CD4-positive, alpha-beta T cell treated with Interleukin-6 at 100 ng/mL for 8 hours (primary cell): ENCODE results near the gene SLC39A6.
"Not testable (repeated sequence)": the region's sequence is repeated elsewhere in the genome, so short reads cannot be mapped to it uniquely, and the experiment has no call there.

Experiments used
- DNase-seq: peaks from one replicate; pipeline ENCODE4 v3.0.0-alpha.2; 2020; ENCODE audit warnings: mixed read lengths, low spot score

SLC39A6 gene

DNA sequence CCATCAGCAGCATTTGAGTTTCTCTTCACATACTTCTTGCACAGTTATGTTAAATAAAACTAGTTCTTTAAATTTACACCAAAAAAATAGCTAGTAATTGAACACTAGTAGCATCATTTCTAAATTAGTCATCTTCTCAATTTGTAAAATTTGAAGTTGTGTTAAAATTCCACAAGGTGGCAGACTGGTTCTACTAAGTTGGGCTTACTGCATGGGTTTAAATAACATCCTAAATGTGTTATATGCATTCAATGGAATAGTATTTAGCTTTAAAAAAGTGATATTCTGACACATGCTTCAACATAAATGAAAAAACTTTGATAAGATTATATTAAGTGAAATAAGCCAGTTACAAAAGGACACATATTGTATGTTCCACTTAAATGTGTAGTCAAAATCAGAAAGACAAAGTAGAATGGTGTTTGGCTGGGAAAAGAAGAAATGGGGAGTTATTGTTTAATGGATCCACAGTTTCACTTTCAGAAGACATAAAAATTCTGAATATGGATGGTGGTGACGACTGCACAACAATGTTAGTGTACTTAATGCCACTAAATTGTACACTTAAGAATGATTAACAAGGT lies 33.1 kb downstream of the SLC39A6 start:
- peak; percentile 39 for DNase-seq

DNA sequence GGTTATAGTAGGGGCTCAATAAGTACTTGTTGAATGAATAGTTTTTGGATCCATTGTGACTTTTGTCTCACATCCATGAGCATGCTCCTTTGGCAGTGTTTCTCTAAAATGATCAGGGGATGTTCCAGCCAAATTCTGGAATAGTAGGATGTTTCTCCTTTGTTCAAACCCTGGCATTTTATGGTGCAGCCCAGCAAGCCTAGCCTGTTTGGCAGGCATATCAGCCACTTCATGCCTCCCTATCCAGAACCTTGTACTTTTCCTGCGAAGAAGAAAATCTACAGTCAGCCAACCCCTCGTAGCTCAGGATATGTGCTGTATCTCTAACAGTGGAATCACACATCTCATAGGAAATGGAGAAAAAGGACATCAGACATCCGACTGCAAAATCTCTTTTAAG lies 34.7 kb downstream of the SLC39A6 start:
- DNase-seq: no peak

DNA sequence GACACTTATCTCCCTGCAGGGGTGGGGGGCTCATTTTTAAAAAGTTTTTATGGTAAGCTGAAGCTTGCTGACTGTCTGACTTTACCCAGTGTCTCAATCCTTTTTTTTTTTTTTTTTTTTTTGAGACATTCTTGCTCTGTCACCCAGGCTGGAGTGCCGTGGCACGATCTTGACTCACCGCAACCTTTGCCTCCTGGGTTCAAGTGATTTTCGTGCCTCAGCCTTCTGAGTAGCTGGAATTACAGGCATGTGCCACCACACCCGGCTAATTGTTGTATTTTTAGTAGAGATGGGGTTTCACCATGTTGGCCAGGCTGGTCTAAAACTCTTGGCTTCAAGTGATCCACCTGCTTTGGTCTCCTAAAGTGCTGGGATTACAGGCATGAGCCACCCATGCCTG lies 37.0 kb downstream of the SLC39A6 start:
- DNase-seq: not testable (repeated sequence)

DNA sequence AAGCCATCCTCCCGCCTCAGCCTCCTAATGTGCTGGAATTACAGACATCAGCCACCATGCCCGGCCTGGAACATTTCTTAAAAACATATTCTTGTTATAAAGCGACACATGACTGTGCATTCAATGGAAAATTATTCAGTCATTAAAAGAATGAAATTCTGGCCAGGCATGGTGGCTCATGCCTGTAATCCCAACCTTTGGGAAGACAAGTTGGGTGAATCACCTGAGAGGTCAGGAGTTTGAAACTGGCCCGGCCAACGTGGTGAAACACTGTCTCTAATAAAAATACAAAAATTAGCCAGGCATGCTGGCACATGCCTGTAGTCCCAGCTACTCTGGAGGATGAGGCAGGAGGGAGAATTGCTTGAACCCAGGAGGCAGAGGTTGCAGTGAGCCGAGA lies 40.1 kb downstream of the SLC39A6 start:
- no peak for DNase-seq

DNA sequence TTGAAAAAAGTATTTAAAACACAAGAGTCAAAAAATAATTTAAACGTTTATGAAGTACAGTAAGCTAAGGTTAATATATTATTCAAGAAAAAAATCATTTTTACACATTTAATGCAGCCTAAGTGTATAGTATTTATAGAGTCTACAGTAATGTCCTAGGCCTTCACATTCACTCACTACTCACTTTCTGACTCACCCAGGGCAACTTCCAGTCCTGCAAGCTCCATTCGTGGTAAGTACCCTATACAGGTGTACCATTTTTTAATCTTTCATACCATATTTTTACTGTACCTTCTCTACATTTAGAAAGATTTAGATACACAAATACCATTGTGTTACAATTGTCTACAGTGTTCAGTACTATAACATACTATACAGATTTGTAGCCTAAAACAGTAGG lies 40.9 kb downstream of the SLC39A6 start:
- DNase-seq: no peak

DNA sequence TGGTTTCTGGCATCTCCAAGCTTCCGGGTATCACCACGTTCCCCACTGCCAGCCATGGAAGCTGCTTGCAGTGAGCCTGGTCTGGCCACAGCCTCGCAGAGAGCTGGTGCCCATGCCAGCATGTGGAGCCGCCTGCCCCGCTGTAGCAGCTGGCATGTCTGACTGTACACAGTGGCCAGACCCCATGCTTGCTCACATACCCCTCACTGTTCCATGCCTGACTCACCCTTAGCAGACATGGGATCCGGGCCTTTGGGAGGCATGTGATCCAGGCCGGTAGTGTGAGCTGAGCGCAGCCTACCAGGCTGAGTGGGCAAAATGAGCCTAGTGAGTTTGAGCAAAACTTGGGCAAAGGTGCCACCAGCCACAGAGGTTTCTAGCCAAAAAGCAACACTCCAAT lies 43.0 kb downstream of the SLC39A6 start:
- no peak for DNase-seq

DNA sequence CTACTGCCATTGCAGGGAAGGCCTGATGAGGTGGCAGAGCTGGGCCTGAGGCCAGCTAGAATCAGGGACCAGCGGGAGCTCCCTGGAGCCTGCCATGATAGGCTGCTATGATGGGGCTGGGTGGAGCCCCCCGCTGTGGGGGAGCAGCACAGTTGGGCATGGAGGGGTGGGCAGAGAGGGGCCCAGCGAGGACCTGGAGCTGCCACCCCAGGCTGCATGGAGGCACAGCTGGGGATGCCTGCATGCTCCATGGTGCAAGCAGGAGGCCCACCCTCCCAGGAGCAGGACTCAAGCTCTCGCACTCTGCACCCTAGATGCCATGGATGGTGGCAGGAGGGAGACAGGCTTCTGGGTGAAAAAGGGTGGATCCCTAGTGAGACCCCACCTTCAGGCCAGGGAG lies 43.9 kb downstream of the SLC39A6 start:
- DNase-seq: no peak

DNA sequence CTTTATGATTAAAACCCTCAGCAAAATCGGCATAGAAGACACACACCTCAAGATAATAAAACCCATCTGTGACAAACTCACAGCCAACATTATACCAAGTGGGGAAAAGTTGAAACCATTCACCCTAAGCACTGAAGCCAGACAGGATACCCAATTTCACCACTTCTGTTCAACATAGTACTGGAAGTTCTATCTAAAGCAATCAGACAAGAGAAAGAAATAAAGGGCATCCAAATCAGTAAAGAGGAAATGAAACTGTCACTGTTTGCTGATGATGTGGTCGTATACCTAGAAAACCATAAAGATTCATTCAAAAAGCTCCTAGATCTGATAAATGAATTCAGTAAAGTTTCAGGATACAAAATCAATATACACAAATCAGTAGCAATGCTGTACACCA lies 45.4 kb downstream of the SLC39A6 start:
- no peak for DNase-seq

DNA sequence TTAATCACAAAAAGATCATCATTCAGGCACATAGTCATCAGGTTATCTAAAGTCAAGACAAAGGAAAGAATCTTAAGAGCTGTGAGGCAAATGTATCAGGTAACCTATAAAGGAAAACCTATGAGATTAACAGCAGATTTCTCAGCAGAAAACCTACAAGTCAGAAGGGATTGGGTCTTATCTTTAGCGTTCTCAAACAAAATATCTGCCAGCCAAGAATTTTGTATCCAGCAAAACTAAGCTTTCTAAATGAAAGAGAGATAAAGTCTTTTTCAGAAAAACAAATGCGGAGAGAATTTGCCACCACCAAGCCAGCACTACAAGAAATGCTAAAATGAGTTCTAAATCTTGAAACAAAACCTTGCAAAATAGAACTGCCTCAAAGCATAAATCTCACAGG lies 48.0 kb downstream of the SLC39A6 start:
- DNase-seq: not testable (repeated sequence)

DNA sequence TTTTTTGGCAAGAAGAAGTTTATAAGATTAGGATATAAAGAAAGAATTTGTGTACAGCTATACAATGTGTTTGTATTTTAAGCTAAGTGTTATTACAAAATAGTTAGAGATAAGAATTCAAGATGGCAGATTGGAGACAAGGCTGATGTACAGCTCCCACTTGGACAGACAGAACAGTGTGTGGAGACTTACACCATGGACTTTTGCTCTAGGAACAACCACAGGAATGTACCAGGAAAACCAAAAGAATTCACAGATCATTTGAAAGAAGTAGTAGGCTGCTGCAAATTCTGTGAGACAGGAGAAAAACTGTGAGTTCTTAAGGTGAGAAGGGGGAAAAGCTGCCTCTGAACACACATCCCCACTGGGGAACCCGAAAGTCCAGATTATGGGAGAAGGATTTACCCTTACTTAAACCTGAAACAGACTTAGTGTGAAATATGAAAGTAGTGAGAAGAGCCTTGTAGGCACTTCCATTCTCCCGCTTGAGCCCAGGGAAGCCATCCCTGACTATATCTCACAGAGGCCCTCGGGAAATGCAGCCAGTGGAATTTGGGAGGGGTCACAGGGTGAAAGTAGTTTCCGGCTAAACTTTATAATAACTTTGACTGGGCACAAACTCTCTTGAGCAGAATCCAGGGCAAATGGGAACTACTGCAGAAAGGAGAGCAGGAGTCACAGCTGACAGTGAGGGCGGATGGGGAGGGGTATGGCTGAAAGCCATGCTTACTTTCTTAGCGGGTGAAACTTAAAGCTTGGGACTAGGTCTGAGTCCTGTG lies 50.2 kb downstream of the SLC39A6 start:
- DNase-seq: no peak

DNA sequence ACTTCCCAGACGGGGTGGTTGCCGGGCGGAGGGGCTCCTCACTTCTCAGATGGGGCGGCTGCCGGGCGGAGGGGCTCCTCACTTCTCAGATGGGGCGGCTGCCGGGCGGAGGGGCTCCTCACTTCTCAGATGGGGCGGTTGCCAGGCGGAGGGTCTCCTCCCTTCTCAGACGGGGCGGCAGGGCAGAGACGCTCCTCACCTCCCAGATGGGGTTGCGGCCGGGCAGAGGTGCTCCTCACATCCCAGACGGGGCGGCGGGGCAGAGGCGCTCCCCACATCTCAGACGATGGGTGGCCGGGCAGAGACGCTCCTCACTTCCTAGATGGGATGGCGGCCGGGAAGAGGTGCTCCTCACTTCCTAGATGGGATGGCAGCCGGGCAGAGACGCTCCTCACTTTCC lies 51.4 kb downstream of the SLC39A6 start:
- DNase-seq: not testable (repeated sequence)

DNA sequence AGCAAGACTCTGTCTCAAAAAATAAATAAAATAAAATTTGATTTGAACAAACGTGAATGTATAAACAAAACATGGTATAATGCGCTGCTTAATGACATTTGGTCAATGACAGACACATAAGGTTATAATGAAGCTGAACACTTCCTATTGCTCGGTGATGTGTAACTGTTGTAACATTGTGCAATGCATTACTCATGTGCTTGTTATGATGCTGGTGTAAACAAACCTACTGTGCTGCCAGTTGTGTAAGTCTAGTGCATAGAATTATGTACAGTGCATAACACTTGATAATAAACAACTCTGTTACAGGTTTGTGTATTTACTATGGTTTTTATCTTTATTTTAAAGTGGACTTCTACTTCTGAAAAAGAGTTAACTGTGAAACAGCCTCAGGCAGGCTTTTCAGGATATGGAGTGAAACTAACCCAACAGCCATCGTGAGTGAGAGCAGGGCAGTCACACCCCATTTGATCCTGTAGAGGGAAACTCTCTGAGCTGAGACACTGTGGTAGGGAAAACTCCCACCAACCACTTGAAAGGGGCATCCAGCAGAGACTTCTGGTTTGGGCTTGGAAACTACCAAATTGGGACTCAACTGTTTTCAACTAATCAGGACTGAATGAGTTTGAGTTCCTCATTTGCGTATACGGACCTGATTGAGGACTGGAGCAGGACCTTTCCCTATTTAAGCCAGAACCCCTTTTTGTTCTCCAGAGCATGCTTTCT lies 53.1 kb downstream of the SLC39A6 start:
- no peak for DNase-seq

DNA sequence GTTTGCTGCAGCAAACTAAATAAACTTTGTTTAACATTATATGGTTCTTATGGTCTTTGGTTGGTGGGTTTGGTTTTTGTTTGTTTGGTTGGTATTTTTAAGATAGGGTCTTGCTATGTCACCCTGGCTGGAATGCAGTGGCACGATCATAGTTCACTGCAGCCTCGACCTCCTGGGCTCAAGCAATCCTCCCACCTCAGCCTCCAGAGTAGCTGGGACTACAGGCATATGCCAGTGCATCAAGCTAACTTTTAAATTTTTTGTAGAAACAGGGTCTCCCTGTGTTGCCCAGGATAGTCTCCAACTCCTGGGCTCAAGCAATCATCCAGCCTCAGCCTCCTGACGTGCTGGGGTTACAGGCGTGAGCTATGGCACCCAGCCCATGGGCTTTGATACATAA lies 54.7 kb downstream of the SLC39A6 start:
- DNase-seq: no peak

DNA sequence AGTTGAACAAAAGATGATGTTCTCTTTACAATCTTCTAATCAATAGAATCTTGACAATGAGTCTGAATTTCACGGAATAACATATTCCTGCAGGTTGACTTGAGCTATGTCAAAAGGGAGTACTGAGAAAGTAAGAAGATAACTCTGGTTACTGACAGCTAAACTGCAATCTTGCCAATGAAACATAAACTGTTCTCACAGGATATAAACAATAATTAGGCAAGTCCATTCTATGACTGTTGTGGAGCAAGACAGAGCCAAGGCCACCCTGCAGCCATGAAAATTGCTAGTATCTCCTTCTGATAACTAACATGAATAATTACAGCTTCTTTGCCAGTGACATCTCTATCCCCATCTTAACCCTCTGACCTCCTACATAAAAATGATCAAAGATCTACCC lies 55.5 kb downstream of the SLC39A6 start:
- no peak for DNase-seq

DNA sequence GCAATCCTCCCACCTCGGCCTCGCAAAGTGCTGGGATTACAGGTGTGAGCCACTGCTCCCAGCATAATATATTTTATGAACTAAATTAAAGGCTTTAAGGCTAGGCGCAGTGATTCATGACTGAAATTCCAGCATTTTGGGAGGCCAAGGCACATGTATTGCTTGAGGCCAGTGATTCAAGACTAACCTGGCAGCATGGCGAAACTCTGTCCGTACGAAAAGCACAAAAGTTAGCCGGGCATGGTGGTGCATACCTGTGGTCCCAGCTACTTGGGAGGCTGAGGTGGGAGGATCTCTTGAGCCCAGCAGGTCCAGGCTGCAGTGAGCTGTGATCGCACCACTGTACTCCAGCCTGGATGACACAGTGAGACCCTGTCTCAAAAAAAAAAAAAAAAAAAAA lies 56.7 kb downstream of the SLC39A6 start:
- not testable (repeated sequence) for DNase-seq

DNA sequence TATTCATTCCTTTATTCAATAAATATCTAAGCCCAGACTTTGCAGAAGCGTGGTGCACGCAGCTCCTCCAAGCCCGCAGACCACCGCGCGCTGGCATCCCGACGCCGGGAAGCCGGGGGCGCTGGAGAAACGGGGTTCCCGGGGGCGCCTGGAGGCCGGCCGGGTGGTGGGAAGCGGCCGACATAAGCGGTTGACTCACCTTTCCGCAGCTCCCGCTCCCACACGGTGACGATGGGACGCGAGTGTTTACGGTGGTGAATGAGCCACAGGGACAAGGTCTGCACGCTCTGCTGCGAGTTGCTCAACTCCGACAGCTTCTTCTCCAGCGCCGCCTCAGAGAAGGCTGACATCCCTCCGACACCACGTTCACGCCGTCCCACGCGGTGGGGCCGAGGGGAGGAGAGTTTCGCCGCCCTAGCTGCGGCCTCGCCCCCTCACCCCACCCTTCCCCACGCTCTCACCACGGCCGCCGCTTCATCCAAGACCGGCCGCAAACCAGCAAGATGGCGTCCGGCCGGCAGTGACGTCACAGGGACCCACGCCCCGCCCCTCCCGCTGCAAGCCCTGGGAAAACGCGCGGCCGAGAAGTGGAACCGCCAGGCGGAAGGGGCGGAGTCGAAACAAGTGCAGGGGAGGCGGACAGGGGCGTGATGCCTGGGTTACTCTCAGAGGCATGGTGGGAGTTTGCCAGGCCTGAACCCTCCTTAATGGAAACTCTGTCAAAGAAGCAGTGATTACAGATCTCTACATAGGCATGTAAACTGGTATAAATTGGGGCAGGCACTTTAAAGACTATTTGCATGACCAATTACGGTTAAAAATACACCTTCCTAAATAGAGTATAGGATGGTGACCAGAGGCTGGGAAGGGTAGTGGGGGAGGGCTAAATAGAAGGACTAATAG lies 61.8 kb downstream of the SLC39A6 start, which contains the start of gene RPRD1A:
RPRD1A (minus strand) TSS at position 505 of the 903 bp plus-strand sequence; CDS start at position 350, 155 bp downstream.
- DNase-seq: peak; percentile 95

DNA sequence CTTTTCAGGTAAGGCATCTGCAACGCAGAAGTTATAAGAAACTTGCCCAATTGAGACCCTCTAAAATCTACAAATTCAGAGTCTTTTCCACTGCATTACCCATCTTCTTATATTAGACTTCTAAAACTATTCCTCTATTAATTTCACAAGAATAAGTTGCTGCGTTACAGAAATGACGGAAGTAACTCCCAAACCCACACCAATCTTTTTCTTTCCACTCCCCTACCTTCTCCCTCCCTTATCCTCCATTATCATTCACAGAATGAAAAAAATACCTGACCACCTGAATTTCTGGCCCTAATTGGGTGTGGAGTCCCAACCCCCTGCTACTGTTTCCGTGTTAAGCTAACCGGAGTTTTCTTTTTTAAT lies 62.5 kb downstream of the SLC39A6 start:
- no peak for DNase-seq

DNA sequence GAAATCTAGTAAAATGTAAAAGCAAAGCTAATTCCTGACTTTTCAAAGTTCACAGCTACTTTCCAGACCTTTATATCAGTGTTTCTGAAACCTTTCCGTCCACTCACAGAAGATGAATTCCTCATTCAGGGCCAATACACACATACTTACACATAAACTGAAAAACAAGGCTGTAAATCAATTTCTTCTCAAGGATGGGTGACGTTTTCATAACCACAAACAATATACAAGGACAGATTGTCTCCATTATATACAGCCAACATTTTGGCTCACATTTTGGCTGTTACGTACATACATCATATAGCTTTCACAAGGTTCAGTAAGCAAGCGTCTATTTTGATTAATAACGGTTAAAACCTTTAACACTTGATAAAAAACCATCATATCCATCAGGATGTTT lies 63.1 kb downstream of the SLC39A6 start:
- no peak for DNase-seq

DNA sequence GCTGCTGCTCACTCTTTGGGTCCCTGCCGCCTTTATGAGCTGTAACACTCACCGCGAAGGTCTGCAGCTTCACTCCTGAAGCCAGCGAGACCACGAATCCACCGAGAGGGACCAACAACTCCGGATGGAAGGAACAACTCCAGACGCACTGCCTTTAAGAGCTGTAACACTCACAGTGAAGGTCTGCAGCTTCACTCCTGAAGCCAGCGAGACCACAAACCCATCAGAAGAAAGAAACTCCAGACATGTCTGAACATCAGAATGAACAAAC lies 64.4 kb downstream of the SLC39A6 start:
- not testable (repeated sequence) for DNase-seq

DNA sequence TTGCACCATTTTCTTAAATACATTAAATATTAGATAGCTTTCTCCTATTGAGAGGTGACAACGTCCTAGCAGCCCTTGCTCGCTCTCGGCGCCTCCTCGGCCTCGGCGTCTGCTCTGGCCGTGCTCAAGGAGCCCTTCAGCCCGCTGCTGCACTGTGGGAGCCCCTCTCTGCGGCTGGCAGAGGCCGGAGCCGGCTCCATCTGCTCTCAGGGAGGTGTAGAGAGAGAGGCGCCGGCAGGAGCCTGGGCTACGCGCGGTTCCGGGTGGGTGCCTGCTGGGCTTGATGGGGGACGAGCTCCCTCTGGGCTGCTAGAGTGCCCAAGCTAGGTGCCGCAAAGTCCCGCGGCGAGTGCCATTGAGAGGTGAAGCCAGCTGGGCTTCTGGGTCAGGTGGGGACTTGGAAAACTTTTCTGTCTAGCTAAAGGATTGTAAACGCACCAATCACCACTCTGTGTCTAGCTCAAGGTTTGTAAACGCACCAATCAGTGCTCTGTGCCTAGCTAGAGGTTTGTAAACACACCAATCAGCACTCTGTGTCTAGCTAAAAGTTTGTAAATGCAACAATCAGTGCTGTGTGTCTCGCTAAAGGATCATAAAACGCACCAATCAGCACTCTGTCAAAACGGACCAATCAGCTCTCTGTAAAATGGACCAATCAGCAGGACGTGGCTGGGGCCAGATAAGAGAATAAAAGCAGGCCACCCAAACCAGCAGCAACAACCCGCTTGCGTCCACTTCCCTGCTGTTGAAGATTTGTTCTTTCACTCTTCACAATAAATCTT lies 64.9 kb downstream of the SLC39A6 start:
- no peak for DNase-seq

DNA sequence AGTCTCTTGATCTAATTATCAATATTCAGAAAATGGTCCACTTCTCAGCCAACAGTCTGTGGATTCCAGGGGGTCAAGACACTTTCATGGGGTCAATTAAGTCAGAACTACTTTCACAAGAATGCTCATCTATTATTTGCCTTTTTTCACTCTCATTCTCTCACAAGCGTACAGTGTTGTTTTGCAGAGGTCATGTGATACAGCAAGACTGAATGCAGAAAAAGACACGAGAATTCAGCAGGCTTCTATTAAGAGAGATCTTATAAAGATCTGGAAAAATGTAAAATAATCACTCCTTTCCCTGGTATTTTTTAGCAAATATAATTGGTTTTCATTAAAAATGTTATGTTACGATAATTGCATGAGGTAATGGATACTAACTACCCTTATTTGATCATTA lies 70.5 kb downstream of the SLC39A6 start:
- DNase-seq: no peak
